ENCODE data around the gene ASB2.
A peak's percentile ranks its signal among the peaks of the same experiment; 100 is the strongest.

Gene ASB2

GRCh38 chr14:93976477-93977057 is at the start of gene ASB2:
Gene ASB2 (minus strand): TSS chr14:93976570. CDS start chr14:93964539, 12,031 bp downstream.
- no peak for TF ChIP-seq CTCF (IDR thresholded peaks at IDR 0.05; ENCODE audit: control insufficient read depth, extremely low read depth, insufficient read depth)
- DNase-seq (ENCODE audit: low read depth), result no peak
- no peak within 1 kb of the TSS for H3K4me3 ChIP-seq (ENCODE audit: low read depth, low read length)

GRCh38 chr14:94025720-94026119 is 49.4 kb upstream of the ASB2 start:
- DNase-seq (ENCODE audit: low read depth), result no peak
- H3K4me3 ChIP-seq (ENCODE audit: low read depth, low read length), result peak overlapping the region; percentile 66
- TF ChIP-seq CTCF (IDR thresholded peaks at IDR 0.05; ENCODE audit: control insufficient read depth, extremely low read depth, insufficient read depth), result no peak

- no peak for DNase-seq (ENCODE audit: low read depth)
- H3K4me3 ChIP-seq (ENCODE audit: low read depth, low read length), result no peak overlapping the region
- TF ChIP-seq CTCF (IDR thresholded peaks at IDR 0.05; ENCODE audit: control insufficient read depth, extremely low read depth, insufficient read depth), result no peak
Measured at GRCh38 chr14:94024549-94024948, 48.2 kb upstream of the ASB2 start.

- no peak for DNase-seq (ENCODE audit: low read depth)
- no peak for TF ChIP-seq CTCF (IDR thresholded peaks at IDR 0.05; ENCODE audit: control insufficient read depth, extremely low read depth, insufficient read depth)
Measured at GRCh38 chr14:94022532-94023411, 46.4 kb upstream of the ASB2 start.

GRCh38 chr14:94021416-94022157 is 45.2 kb upstream of the ASB2 start:
- H3K4me3 ChIP-seq (ENCODE audit: low read depth, low read length), result no peak overlapping the region
- DNase-seq (ENCODE audit: low read depth), result no peak
- TF ChIP-seq CTCF (IDR thresholded peaks at IDR 0.05; ENCODE audit: control insufficient read depth, extremely low read depth, insufficient read depth), result no peak

More at GRCh38 chr14:94022532-94023411, 46.4 kb upstream of the ASB2 start:
- no peak overlapping the region for H3K4me3 ChIP-seq (ENCODE audit: low read depth, low read length)

GRCh38 chr14:94021001-94021400 is 44.6 kb upstream of the ASB2 start:
- no peak for TF ChIP-seq CTCF (IDR thresholded peaks at IDR 0.05; ENCODE audit: control insufficient read depth, extremely low read depth, insufficient read depth)
- DNase-seq (ENCODE audit: low read depth), result no peak
- no peak overlapping the region for H3K4me3 ChIP-seq (ENCODE audit: low read depth, low read length)

All from LNCaP clone FGC (cell line).